Thoracic aorta (tissue), 2 donors: ENCODE data around the gene NUTM1. TPM values are rescaled to one million over a fixed set of nuclear protein-coding genes. Genes with fewer than 3 reads are reported as not detected.
"Not testable (repeated sequence)": the region's sequence is repeated elsewhere in the genome, so short reads cannot be mapped to it uniquely, and the experiment has no call there.

Source experiments
- ATAC-seq: fragments of 150-250 bp; one replicate; pipeline ENCODE4 v1.8.0; 2017; ENCODE audit warnings: low read depth; ENCODE audit not compliant: insufficient number of reproducible peaks, low FRiP score
- DNase-seq: peaks from one replicate; pipeline ENCODE4 v3.0.0-alpha.2; 2020; ENCODE audit warnings: low spot score
- H3K27ac ChIP-seq, 2 donors: fragments of 200-600 bp; sonication (generic); 1 replicate in 1 of 2; 2 replicates in 1 of 2; pipeline ENCODE4 v1.5.1; 2016; ENCODE audit warnings: mild to moderate bottlenecking in 2 of 2, moderate library complexity in 2 of 2
- H3K27me3 ChIP-seq: fragments of 200-600 bp; sonication (generic); replicated peaks from 2 replicates; pipeline ENCODE4 v1.6.0; 2016; ENCODE audit warnings: mild to moderate bottlenecking; ENCODE audit not compliant: insufficient read depth
- H3K36me3 ChIP-seq: fragments of 200-600 bp; sonication (generic); one replicate; pipeline ENCODE4 v1.5.1; 2016
- H3K4me1 ChIP-seq, 2 donors: fragments of 200-600 bp; sonication (generic); 1 replicate in 1 of 2; 2 replicates in 1 of 2; pipeline versions ENCODE4 v1.5.1 to v1.6.0; 2016; ENCODE audit warnings: low read depth in 2 of 2, mild to moderate bottlenecking in 1 of 2; ENCODE audit not compliant: control insufficient read depth in 1 of 2
- H3K4me3 ChIP-seq: fragments of 200-600 bp; sonication (generic); 2 replicates; pipeline ENCODE4 v1.5.1; 2016; ENCODE audit warnings: mild to moderate bottlenecking
- H3K9me3 ChIP-seq: fragments of 200-600 bp; sonication (generic); 2 replicates; pipeline ENCODE4 v1.5.1; 2016
- CTCF ChIP-seq: fragments of 200-600 bp; sonication (generic); IDR thresholded peaks from one replicate; pipeline ENCODE4 v1.5.1; 2019; ENCODE audit warnings: antibody characterized with exemption
- total RNA-seq, 2 donors: library from RNA; depleted of rRNA; stranded (reverse); fragments of >200 nt; gene quantifications; one replicate each; pipeline versions ENCODE4 v1.1.0 to v1.2.3, GENCODE V29; 2016

Gene NUTM1
- total RNA-seq, 2 donors from 2014 or later = not detected

GRCh38 chr15:34373951-34374350 lies 30.8 kb downstream of the NUTM1 start:
- Histone ChIP-seq H3K27me3 (no peaks in the 10 kb centered on the region), H3K9me3 (no peaks in the 10 kb centered on the region), H3K27ac (no peak overlapping the region), H3K36me3 (no peaks in the 10 kb centered on the region), H3K4me3 (no peak overlapping the region), H3K4me1 (no peaks in the 10 kb centered on the region)
- ATAC-seq = no peak
- no peak for DNase-seq
- TF ChIP-seq CTCF = no peak

GRCh38 chr15:34374816-34375215 lies 31.7 kb downstream of the NUTM1 start:
- DNase-seq = no peak
- TF ChIP-seq CTCF = no peak
- H3K36me3 ChIP-seq = no peaks in the 10 kb centered on the region
- ATAC-seq = no peak
- H3K27ac ChIP-seq = no peak overlapping the region
- H3K9me3 ChIP-seq = no peaks in the 10 kb centered on the region
- H3K4me3 ChIP-seq = no peak overlapping the region
- no peaks in the 10 kb centered on the region for H3K27me3 ChIP-seq
- no peaks in the 10 kb centered on the region for H3K4me1 ChIP-seq

- H3K4me3 ChIP-seq, H3K36me3 ChIP-seq, H3K27ac ChIP-seq, H3K9me3 ChIP-seq, DNase-seq, H3K27me3 ChIP-seq, H3K4me1 ChIP-seq, ATAC-seq: not testable (repeated sequence)
These were observed 32.4 kb downstream of the NUTM1 start for GRCh38 chr15:34375541-34375940.

- Histone ChIP-seq H3K4me1 (no peaks in the 10 kb centered on the region), H3K27me3 (no peaks in the 10 kb centered on the region), H3K4me3 (no peak overlapping the region), H3K36me3 (no peaks in the 10 kb centered on the region), H3K27ac (no peak overlapping the region), H3K9me3 (no peaks in the 10 kb centered on the region)
- TF ChIP-seq CTCF = no peak
- DNase-seq (no peak), ATAC-seq (no peak)
These were observed 33.7 kb downstream of the NUTM1 start for GRCh38 chr15:34376856-34377255.

GRCh38 chr15:34380491-34380890 lies 37.4 kb downstream of the NUTM1 start:
- not testable (repeated sequence) for H3K27me3 ChIP-seq, H3K4me1 ChIP-seq, ATAC-seq, H3K27ac ChIP-seq, H3K36me3 ChIP-seq, H3K4me3 ChIP-seq, H3K9me3 ChIP-seq, DNase-seq

- H3K27me3 ChIP-seq, H3K4me3 ChIP-seq, DNase-seq, ATAC-seq, H3K9me3 ChIP-seq, H3K36me3 ChIP-seq, H3K4me1 ChIP-seq, H3K27ac ChIP-seq: not testable (repeated sequence)
These were observed 38.9 kb downstream of the NUTM1 start for GRCh38 chr15:34381829-34382521.

- not testable (repeated sequence) for H3K4me3 ChIP-seq, H3K9me3 ChIP-seq, DNase-seq, H3K27me3 ChIP-seq, H3K27ac ChIP-seq, H3K36me3 ChIP-seq, ATAC-seq, H3K4me1 ChIP-seq
These were observed 46.5 kb downstream of the NUTM1 start for GRCh38 chr15:34389594-34390086.

GRCh38 chr15:34392981-34393380 lies 49.9 kb downstream of the NUTM1 start:
- H3K9me3 ChIP-seq, H3K27ac ChIP-seq, H3K4me1 ChIP-seq, H3K27me3 ChIP-seq, H3K36me3 ChIP-seq, H3K4me3 ChIP-seq, ATAC-seq, DNase-seq: not testable (repeated sequence)

- not testable (repeated sequence) for H3K4me1 ChIP-seq, DNase-seq, ATAC-seq, H3K27me3 ChIP-seq, H3K4me3 ChIP-seq, H3K27ac ChIP-seq, H3K36me3 ChIP-seq, H3K9me3 ChIP-seq
These were observed 54.6 kb downstream of the NUTM1 start for GRCh38 chr15:34397637-34398259.

GRCh38 chr15:34403160-34403598 lies 60.1 kb downstream of the NUTM1 start:
- H3K4me1 ChIP-seq, DNase-seq, H3K27me3 ChIP-seq, H3K27ac ChIP-seq, H3K9me3 ChIP-seq, H3K36me3 ChIP-seq, ATAC-seq, H3K4me3 ChIP-seq: not testable (repeated sequence)
